ENCODE results near the gene KPTN. TPM values are rescaled to one million over a fixed set of nuclear protein-coding genes. Genes with fewer than 3 reads are reported as not detected.

Gene KPTN
- total RNA-seq, 1 experiment from 2014 or later: 23.8 TPM

DNA sequence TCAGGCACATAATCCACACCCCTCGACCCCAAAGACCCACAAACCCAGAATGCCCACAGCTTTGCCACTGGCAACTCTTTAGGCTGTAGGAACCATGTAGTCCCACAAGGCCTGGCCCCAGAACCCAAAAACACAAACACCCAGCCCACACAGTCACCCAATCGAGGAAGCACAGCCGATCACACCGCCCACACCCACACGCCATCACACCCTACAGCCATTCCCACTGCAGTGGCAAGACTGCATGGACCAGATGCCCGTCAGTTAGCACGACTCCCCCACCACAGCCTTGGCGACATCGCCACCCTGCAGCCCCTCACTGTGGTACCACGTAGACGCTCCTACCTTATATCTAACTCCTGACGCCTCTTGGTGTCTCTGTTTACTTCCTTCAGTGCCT is 40.7 kb downstream of the KPTN start:
- Histone ChIP-seq H4K20me1 (ENCODE audit: insufficient read depth) (no peaks in the 10 kb centered on the region), H3K4me3 (replicated peaks in 1 of 2; ENCODE audit: low read depth in 1 of 2, low read length in 2 of 2) (no peak overlapping the region), H3K9ac (ENCODE audit: low read length) (no peak overlapping the region), H3K4me1 (ENCODE audit: control insufficient read depth in 1 of 2, insufficient read depth in 2 of 2, low read length in 2 of 2) (peaks cover 17 to 27% of the 10 kb centered on the region in 2 experiments), H3K9me3 (ENCODE audit: control insufficient read depth in 1 of 2, insufficient read depth in 1 of 2, low read depth in 1 of 2, low read length in 2 of 2) (no peaks in the 10 kb centered on the region), H3K4me2 (ENCODE audit: low read length) (no peak overlapping the region), H3K27me3 (ENCODE audit: insufficient read depth, low read length) (peaks cover 15% of the 10 kb centered on the region; the same call in 1 of the 2 replicates), H3K9me2 (ENCODE audit: insufficient read depth) (no peaks in the 10 kb centered on the region), H3K36me3 (ENCODE audit: control insufficient read depth in 1 of 2, insufficient read depth in 2 of 2, low read length in 2 of 2) (no peaks in the 10 kb centered on the region), H2AFZ (ENCODE audit: low read depth, low read length, poor library complexity, severe bottlenecking) (no peak overlapping the region), H3K79me2 (ENCODE audit: insufficient read depth, low read length) (no peaks in the 10 kb centered on the region), H3K27ac (ENCODE audit: low read depth, low read length) (no peak overlapping the region)
- CTCF ChIA-PET: no interaction called here
- no TSS peak for BruUV-seq (replicated peaks)
- RAD21 ChIA-PET (ENCODE audit: low non-redundant PET in 1 of 2, low total read pairs in 2 of 2, uncharacterized antibody in 2 of 2, unreplicated experiment in 2 of 2): no interaction called here
- ATAC-seq: no peak
- TF ChIP-seq JUND (IDR thresholded peaks at IDR 0.05) (no peak), EGR1 (IDR thresholded peaks at IDR 0.05; ENCODE audit: low read depth) (no peak)
- DNase-seq (ENCODE audit: low read depth, low spot score): no peak
- POLR2A ChIA-PET: interaction anchor here (1.2 kb wide), 1 partner anchor 41 kb away, joined by 3 read pairs; the partner anchor contains the start of gene KPTN
- intact Hi-C loops (cut with micrococcal nuclease): loop anchor here (10.0 kb wide), 1 partner anchor 161 kb away; the partner anchor contains the start of gene BICRA

DNA sequence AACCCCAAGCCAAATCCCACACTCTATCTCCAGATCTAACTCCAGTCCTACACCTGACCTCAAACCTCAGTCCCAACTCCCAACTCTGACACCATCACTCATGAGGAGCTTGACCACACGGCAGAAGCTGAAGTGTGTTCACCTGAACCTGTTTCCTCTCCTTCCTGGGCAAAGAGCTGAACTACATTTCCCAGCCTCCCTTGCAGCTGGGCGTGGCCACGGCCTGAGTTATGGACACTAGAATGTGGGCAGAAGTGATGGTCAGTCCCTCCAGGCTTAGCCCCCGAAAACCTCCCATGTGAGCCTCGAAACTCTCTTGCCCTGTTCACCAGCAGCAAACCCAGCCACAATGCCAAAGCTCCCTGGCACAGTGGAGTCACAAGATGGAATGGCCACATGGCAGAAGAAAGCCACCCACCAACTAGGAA is 45.2 kb downstream of the KPTN start:
- CTCF ChIA-PET: interaction anchor here (0.6 to 3.2 kb wide), 13 partner anchors 8 to 274 kb away, joined by 3 to 19 read pairs (median 6); partner anchors contain the start of genes EHD2, KPTN and NAPA
- RAD21 ChIA-PET (ENCODE audit: low non-redundant PET in 1 of 2, low total read pairs in 2 of 2, uncharacterized antibody in 2 of 2, unreplicated experiment in 2 of 2): interaction anchor here (0.6 to 1.9 kb wide), 5 partner anchors 11 to 268 kb away, joined by 3 to 6 read pairs (median 4); partner anchors contain the start of gene KPTN (in 1 of the 2)
- Histone ChIP-seq H3K36me3 (ENCODE audit: control insufficient read depth in 1 of 2, insufficient read depth in 2 of 2, low read length in 2 of 2) (no peaks in the 10 kb centered on the region), H2AFZ (ENCODE audit: low read depth, low read length, poor library complexity, severe bottlenecking) (peak overlapping the region; percentile 44), H3K9me3 (ENCODE audit: control insufficient read depth in 1 of 2, insufficient read depth in 1 of 2, low read depth in 1 of 2, low read length in 2 of 2) (no peaks in the 10 kb centered on the region), H3K9me2 (ENCODE audit: insufficient read depth) (no peaks in the 10 kb centered on the region), H3K4me1 (ENCODE audit: control insufficient read depth in 1 of 2, insufficient read depth in 2 of 2, low read length in 2 of 2) (peaks cover 0 to 4% of the 10 kb centered on the region in 2 experiments; a peak in 1 of 4 replicates), H3K27me3 (ENCODE audit: insufficient read depth, low read length) (peaks cover 2% of the 10 kb centered on the region; the same call in 1 of the 2 replicates), H3K79me2 (ENCODE audit: insufficient read depth, low read length) (no peaks in the 10 kb centered on the region), H4K20me1 (ENCODE audit: insufficient read depth) (no peaks in the 10 kb centered on the region), H3K9ac (ENCODE audit: low read length) (no peak overlapping the region), H3K4me2 (ENCODE audit: low read length) (0 out of 2 replicates have a peak overlapping the region, but pooled peaks have one; percentile 3), H3K27ac (ENCODE audit: low read depth, low read length) (no peak overlapping the region), H3K4me3 (replicated peaks in 1 of 2; ENCODE audit: low read depth in 1 of 2, low read length in 2 of 2) (no peak overlapping the region)
- intact Hi-C loops (cut with micrococcal nuclease): no loop called here
- no peak for DNase-seq (ENCODE audit: low read depth, low spot score)
- TF ChIP-seq JUND (IDR thresholded peaks at IDR 0.05) (no peak), RAD21 (IDR thresholded peaks at IDR 0.05; ENCODE audit: low read depth) (no peak), YY1 (IDR thresholded peaks at IDR 0.05; ENCODE audit: extremely low read depth, insufficient replicate concordance, low read depth, low read length) (peak; percentile 66), SP1 (IDR thresholded peaks at IDR 0.05; ENCODE audit: low read depth) (peak; percentile 75)
- TF ChIP-seq, protein P1, sequence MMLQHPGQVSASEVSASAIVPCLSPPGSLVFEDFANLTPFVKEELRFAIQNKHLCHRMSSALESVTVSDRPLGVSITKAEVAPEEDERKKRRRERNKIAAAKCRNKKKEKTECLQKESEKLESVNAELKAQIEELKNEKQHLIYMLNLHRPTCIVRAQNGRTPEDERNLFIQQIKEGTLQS (IDR thresholded peaks at IDR 0.05): no peak
- TF ChIP-seq, protein P2, sequence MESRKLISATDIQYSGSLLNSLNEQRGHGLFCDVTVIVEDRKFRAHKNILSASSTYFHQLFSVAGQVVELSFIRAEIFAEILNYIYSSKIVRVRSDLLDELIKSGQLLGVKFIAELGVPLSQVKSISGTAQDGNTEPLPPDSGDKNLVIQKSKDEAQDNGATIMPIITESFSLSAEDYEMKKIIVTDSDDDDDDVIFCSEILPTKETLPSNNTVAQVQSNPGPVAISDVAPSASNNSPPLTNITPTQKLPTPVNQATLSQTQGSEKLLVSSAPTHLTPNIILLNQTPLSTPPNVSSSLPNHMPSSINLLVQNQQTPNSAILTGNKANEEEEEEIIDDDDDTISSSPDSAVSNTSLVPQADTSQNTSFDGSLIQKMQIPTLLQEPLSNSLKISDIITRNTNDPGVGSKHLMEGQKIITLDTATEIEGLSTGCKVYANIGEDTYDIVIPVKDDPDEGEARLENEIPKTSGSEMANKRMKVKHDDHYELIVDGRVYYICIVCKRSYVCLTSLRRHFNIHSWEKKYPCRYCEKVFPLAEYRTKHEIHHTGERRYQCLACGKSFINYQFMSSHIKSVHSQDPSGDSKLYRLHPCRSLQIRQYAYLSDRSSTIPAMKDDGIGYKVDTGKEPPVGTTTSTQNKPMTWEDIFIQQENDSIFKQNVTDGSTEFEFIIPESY (IDR thresholded peaks at IDR 0.05; ENCODE audit: extremely low read depth, insufficient replicate concordance, low read length): no peak
- POLR2A ChIA-PET: interaction anchor here (1.4 kb wide), 1 partner anchor 8 kb away, joined by 6 read pairs; no protein-coding TSS in a partner anchor
- no TSS peak for BruUV-seq (replicated peaks)
- peak; percentile 72 for ATAC-seq

Measured in HCT116 (cell line).